Spinal cord (tissue), 10 donors: ENCODE results near the gene CTDSPL. TPM values are rescaled to one million over a fixed set of nuclear protein-coding genes. Genes with fewer than 3 reads are reported as not detected.

Experiments
- DNase-seq, 6 donors: peaks; one replicate each; pipeline versions ENCODE4 v3.0.0 to v3.0.0-alpha.2; 2013 to 2015; ENCODE audit warnings: low spot score in 6 of 6, low read depth in 4 of 6
- H3K27ac ChIP-seq: one replicate; pipeline ENCODE4 v1.5.1; 2013; ENCODE audit warnings: low read depth, low read length, control low read depth
- H3K27me3 ChIP-seq: one replicate; pipeline ENCODE4 v1.6.1; 2013; ENCODE audit warnings: low read length; ENCODE audit not compliant: control insufficient read depth, insufficient read depth
- H3K36me3 ChIP-seq: one replicate; pipeline ENCODE4 v1.6.1; 2013; ENCODE audit warnings: low read length; ENCODE audit not compliant: control insufficient read depth, insufficient read depth
- H3K4me1 ChIP-seq: one replicate; pipeline ENCODE4 v1.6.1; 2013; ENCODE audit warnings: low read length; ENCODE audit not compliant: control insufficient read depth, insufficient read depth
- H3K4me3 ChIP-seq: one replicate; pipeline ENCODE4 v1.5.1; 2013; ENCODE audit warnings: low read depth, low read length, control low read depth
- H3K9me3 ChIP-seq: one replicate; pipeline ENCODE4 v1.6.1; 2013; ENCODE audit warnings: low read length; ENCODE audit not compliant: control insufficient read depth, insufficient read depth
- WGBS: methylation state at CpG from one replicate; pipeline ENCODE4 v1.1.5; 2013; ENCODE audit warnings: missing lambda C conversion rate; ENCODE audit not compliant: insufficient coverage; 5-methylcytosine and 5-hydroxymethylcytosine counted together
- polyA plus RNA-seq, 2 donors: library from polyadenylated mRNA; unstranded; fragments of 120-200 nt; gene quantifications; one replicate each; pipeline ENCODE4 v1.2.1, GENCODE V29; 2013; ENCODE audit not compliant: insufficient read length in 2 of 2
- total RNA-seq, 2 donors: library from RNA; depleted of rRNA in 1 of 2; stranded (reverse); fragments of 120-200 nt in 1 of 2; fragments of >200 nt in 1 of 2; gene quantifications; one replicate each; pipeline versions ENCODE4 v1.2.3 to v1.2.4, GENCODE V29; 2013 to 2014
- donor health status: healthy.

CTDSPL gene
- total and polyA plus RNA-seq, 4 donors: 19.7 to 45.5 (median 30.6) TPM

DNA sequence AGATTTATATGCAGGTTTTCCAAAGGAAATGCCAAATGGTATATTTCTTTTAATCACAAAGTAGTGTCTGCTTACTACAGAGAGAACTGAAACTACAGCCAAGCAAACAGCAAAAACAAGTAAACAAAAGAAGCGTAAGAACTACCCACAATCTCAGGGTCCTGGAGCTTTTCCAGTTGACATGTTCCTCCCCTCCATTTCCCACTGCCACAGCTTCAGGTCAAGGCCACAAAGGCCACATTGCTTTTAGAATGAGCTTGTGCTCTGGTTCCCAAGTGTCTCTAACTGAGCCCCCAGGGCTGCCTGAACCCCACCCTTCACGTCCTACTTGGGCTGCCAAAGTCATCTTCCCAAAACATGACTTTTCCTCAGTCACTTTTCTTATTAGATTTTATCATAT lies 24.1 kb downstream of the CTDSPL start:
- no peaks in the 10 kb centered on the region for H3K27me3 ChIP-seq
- H3K9me3 ChIP-seq: no peaks in the 10 kb centered on the region
- peaks cover 2% of the 10 kb centered on the region for H3K4me1 ChIP-seq
- DNase-seq: no peak
- 53% methylated on average over 2 of the region's 2 CpGs for WGBS
- no peak overlapping the region for H3K4me3 ChIP-seq
- no peak overlapping the region for H3K27ac ChIP-seq
- no peaks in the 10 kb centered on the region for H3K36me3 ChIP-seq

- no peak overlapping the region for H3K27ac ChIP-seq
- no CpG with 5 or more reads among the region's 1 CpG for WGBS
These were observed 24.7 kb downstream of the CTDSPL start for GRCh38 chr3:37886395-37886794.

GRCh38 chr3:37887062-37887461 lies 25.4 kb downstream of the CTDSPL start:
- no peak overlapping the region for H3K27ac ChIP-seq
- H3K4me1 ChIP-seq: peaks cover 5% of the 10 kb centered on the region
- H3K36me3 ChIP-seq: no peaks in the 10 kb centered on the region
- DNase-seq: no peak
- no peaks in the 10 kb centered on the region for H3K9me3 ChIP-seq
- 70% methylated on average over 1 of the region's 3 CpGs for WGBS
- no peaks in the 10 kb centered on the region for H3K27me3 ChIP-seq
- H3K4me3 ChIP-seq: no peak overlapping the region

More at GRCh38 chr3:37886395-37886794, 24.7 kb downstream of the CTDSPL start:
- DNase-seq: no peak
- Histone ChIP-seq H3K4me3 (no peak overlapping the region), H3K4me1 (peaks cover 5% of the 10 kb centered on the region), H3K36me3 (no peaks in the 10 kb centered on the region), H3K9me3 (no peaks in the 10 kb centered on the region), H3K27me3 (no peaks in the 10 kb centered on the region)

- Histone ChIP-seq H3K27me3 (no peaks in the 10 kb centered on the region), H3K36me3 (no peaks in the 10 kb centered on the region), H3K4me1 (peaks cover 5% of the 10 kb centered on the region), H3K27ac (no peak overlapping the region), H3K4me3 (no peak overlapping the region), H3K9me3 (no peaks in the 10 kb centered on the region)
- DNase-seq: no peak
- WGBS: 90% methylated on average over 3 of the region's 4 CpGs
These were observed 26.1 kb downstream of the CTDSPL start for GRCh38 chr3:37887824-37888223.

DNA sequence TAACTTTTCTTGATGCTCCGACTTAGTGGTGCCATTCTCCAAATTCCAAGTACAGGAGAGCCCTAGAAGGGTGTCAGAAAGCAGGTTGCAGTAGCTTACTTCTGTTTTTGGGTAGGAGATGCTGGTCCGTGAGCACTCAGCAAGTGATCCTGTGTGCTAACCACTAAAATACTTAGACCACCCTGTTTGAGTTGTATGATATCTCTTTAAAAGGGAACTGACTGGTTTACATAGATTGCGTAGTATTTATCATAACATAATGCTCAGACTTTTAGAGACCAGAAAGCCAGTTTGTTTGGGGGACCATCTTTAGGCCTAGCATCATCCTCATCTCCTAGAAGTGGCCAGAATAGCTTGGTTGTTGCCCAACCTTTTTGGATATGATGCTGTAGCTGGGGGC lies 26.7 kb downstream of the CTDSPL start:
- Histone ChIP-seq H3K4me3 (no peak overlapping the region), H3K27me3 (no peaks in the 10 kb centered on the region), H3K36me3 (no peaks in the 10 kb centered on the region), H3K9me3 (no peaks in the 10 kb centered on the region), H3K27ac (no peak overlapping the region), H3K4me1 (peaks cover 5% of the 10 kb centered on the region)
- WGBS: no CpG with 5 or more reads among the region's 3 CpGs
- no peak for DNase-seq

DNA sequence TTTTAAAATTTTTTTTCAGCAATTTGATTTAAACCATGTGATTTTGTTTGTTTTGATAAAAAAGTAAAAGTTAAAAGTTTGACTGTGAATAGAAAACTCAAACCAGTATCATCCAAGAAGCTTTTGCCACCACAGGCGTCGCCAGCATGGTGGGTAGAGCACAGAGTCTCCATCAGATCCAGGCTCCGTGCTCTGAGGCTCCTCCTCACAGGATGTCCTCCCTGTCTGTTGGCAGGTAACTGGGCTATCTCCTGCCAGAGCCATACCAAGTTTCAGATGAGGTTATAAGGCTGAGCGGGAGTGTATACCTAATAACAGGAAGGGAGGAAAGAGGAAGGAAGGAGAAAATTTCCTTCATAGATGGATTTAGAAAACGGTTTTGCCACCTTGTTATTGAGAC lies 28.8 kb downstream of the CTDSPL start:
- Histone ChIP-seq H3K27ac (no peak overlapping the region), H3K4me1 (peaks cover 5% of the 10 kb centered on the region)

DNA sequence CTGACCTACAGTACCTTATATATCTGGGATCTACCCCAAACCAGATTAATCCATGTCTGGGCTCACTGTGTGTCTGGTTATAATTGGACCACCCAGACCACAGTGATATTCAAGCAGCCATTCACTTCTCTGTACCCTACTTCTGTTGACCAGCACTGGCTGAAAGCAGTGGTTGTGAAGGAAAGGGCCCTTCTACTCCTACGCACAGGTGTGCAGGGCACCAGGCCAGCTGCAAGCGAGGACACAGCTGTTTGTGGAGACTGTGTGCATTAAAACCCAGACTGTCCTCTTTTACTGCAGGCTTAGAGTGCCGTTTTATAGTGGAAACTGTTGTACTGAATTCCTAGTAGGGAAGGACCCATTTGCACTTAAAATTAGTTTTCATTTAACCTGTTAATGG lies 29.5 kb downstream of the CTDSPL start:
- no peaks in the 10 kb centered on the region for H3K9me3 ChIP-seq
- peak in 1 of 6 donors; percentile 34 for DNase-seq
- no CpG with 5 or more reads among the region's 3 CpGs for WGBS
- no peaks in the 10 kb centered on the region for H3K27me3 ChIP-seq
- H3K4me1 ChIP-seq: peaks cover 3% of the 10 kb centered on the region
- H3K4me3 ChIP-seq: no peak overlapping the region
- no peak overlapping the region for H3K27ac ChIP-seq
- no peaks in the 10 kb centered on the region for H3K36me3 ChIP-seq

More for the DNA sequence above, 28.8 kb downstream of the CTDSPL start:
- no peaks in the 10 kb centered on the region for H3K36me3 ChIP-seq
- no peak for DNase-seq
- no peaks in the 10 kb centered on the region for H3K9me3 ChIP-seq
- no peak overlapping the region for H3K4me3 ChIP-seq
- no CpG with 5 or more reads among the region's 5 CpGs for WGBS
- H3K27me3 ChIP-seq: no peaks in the 10 kb centered on the region

- Histone ChIP-seq H3K4me1 (peaks cover 3% of the 10 kb centered on the region), H3K27ac (no peak overlapping the region), H3K27me3 (no peaks in the 10 kb centered on the region), H3K4me3 (no peak overlapping the region), H3K9me3 (no peaks in the 10 kb centered on the region), H3K36me3 (no peaks in the 10 kb centered on the region)
- peak in 1 of 6 donors; percentile 44 for DNase-seq
- 20% methylated on average over 1 of the region's 3 CpGs for WGBS
These were observed 31.4 kb downstream of the CTDSPL start for GRCh38 chr3:37892927-37893600.

- Histone ChIP-seq H3K27ac (no peak overlapping the region), H3K4me3 (no peak overlapping the region), H3K36me3 (no peaks in the 10 kb centered on the region), H3K4me1 (no peaks in the 10 kb centered on the region), H3K9me3 (no peaks in the 10 kb centered on the region), H3K27me3 (no peaks in the 10 kb centered on the region)
- DNase-seq: no peak
- WGBS: no CpG with 5 or more reads among the region's 2 CpGs
These were observed 35.1 kb downstream of the CTDSPL start for GRCh38 chr3:37896827-37897226.

DNA sequence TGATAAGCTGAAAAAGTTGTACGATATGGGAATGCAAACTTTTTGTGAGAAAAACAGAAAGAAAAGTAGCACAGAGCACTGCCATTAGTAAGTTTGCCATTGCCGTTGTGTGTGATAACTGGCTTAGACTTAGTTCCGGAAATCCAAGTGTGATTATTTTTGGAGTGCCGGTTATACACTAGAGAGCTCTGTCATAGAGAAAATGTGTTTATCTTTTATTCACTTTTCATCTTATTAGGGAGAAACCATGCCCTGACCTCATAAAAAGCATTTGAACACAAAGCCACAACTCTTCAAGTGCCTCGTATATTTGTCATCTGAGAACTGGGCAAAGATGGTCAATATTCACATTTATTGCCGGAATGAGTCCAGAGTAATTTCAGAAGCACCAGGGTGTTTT lies 36.1 kb downstream of the CTDSPL start:
- no peak for DNase-seq
- H3K9me3 ChIP-seq: no peaks in the 10 kb centered on the region
- H3K27ac ChIP-seq: no peak overlapping the region
- WGBS: 92% methylated on average over 1 of the region's 6 CpGs
- no peaks in the 10 kb centered on the region for H3K4me1 ChIP-seq
- H3K4me3 ChIP-seq: no peak overlapping the region
- H3K27me3 ChIP-seq: no peaks in the 10 kb centered on the region
- no peaks in the 10 kb centered on the region for H3K36me3 ChIP-seq
